ENCODE measurements around the gene ALK.

The ALK gene

GRCh38 chr2:29420999-29421782, 500.2 kb downstream of the ALK start:
- Histone ChIP-seq H3K9me3 (ENCODE audit: control insufficient read depth, insufficient read depth, low read length) (no peaks in the 10 kb centered on the region), H3K9ac (ENCODE audit: low read depth, low read length) (no peak overlapping the region), H3K36me3 (ENCODE audit: insufficient read depth, low read length) (no peaks in the 10 kb centered on the region), H3K4me1 (ENCODE audit: insufficient read depth, low read length) (no peaks in the 10 kb centered on the region)

GRCh38 chr2:29420464-29420863, 500.9 kb downstream of the ALK start:
- Histone ChIP-seq H3K9me3 (ENCODE audit: control insufficient read depth, insufficient read depth, low read length) (no peaks in the 10 kb centered on the region), H3K4me1 (ENCODE audit: insufficient read depth, low read length) (no peaks in the 10 kb centered on the region), H3K36me3 (ENCODE audit: insufficient read depth, low read length) (no peaks in the 10 kb centered on the region), H3K9ac (ENCODE audit: low read depth, low read length) (no peak overlapping the region)

DNA sequence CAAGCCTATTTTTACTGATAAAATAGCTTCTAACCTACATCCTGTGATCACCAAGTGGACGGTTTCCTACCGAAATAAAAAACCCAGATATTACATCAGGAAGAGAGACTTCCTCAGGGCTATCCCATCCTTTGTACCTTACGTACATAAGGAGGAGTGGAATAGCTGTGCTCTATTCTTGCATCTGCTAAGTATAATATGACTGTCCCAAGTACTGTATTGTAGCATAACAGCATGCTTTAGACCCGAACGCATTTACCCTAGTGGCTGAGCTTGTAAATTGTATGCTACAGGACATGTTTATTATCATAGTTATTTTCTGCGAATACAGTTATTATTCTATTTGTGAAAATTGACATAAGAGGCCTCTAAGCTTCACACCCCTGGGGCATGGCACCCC, 503.8 kb downstream of the ALK start:
- Histone ChIP-seq H3K36me3 (ENCODE audit: insufficient read depth, low read length) (no peaks in the 10 kb centered on the region), H3K4me1 (ENCODE audit: insufficient read depth, low read length) (no peaks in the 10 kb centered on the region), H3K9me3 (ENCODE audit: control insufficient read depth, insufficient read depth, low read length) (no peaks in the 10 kb centered on the region), H3K9ac (ENCODE audit: low read depth, low read length) (no peak overlapping the region)

DNA sequence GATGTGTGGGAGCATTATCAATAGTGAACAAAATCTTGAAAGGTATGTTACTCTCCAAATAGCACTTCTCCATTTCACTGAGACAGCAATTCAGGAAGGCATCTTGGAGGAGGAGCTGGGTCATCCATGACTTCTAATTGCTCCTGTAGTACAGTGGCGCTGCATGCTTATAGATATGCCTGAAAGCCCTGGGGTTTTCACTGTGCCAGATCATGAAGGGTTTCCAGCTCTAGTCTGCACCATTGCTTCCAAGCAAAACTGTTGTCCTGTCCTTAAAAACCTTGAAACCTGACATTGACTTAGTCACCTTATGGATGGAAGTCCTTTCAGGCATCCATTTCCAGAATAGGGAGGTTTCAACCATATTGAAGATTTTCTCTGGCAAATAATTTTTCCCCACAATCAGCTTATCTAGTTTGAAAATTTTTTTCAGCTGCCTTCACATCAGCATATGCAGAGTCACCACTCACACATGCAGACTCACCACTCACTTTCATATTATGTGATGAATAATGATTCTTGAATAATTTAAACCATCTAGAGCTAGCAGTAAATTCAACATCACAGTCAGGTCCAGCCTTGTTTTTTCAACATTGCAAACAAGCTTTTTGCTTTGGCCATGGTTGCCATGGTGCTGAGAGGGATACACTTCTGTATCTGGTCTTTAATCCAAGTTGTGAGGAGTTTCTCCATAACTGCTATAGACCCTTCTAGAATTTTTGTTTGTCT, 509.0 kb downstream of the ALK start:
- H3K36me3 ChIP-seq (ENCODE audit: insufficient read depth, low read length) = no peaks in the 10 kb centered on the region
- H3K9ac ChIP-seq (ENCODE audit: low read depth, low read length) = no peak overlapping the region

GRCh38 chr2:29405707-29406106, 515.7 kb downstream of the ALK start:
- Histone ChIP-seq H3K9ac (ENCODE audit: low read depth, low read length) (no peak overlapping the region), H3K36me3 (ENCODE audit: insufficient read depth, low read length) (no peaks in the 10 kb centered on the region), H3K4me1 (ENCODE audit: insufficient read depth, low read length) (no peaks in the 10 kb centered on the region), H3K9me3 (ENCODE audit: control insufficient read depth, insufficient read depth, low read length) (no peaks in the 10 kb centered on the region)

More for the DNA sequence above, 509.0 kb downstream of the ALK start:
- Histone ChIP-seq H3K9me3 (ENCODE audit: control insufficient read depth, insufficient read depth, low read length) (no peaks in the 10 kb centered on the region), H3K4me1 (ENCODE audit: insufficient read depth, low read length) (no peaks in the 10 kb centered on the region)

DNA sequence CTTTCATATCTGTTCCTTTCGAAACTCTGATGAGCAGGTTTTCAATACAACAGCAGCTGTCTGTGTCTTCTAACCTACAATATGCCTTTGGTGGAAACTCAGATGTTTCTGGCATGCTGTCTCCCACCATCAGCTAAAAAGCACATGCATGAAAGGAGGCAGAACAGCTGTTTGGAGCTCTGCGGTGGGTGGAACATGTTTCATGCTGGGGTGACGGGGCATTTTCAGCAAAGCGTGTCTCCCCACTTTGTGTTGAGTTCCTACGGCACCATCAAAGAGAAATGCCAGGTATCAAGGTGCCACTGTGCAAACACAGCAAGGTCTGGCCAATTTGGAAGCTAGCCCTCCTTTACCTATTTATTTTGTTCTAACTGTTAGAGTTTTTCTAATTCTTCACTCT, 516.1 kb downstream of the ALK start:
- no peaks in the 10 kb centered on the region for H3K36me3 ChIP-seq (ENCODE audit: insufficient read depth, low read length)
- no peak overlapping the region for H3K9ac ChIP-seq (ENCODE audit: low read depth, low read length)
- H3K9me3 ChIP-seq (ENCODE audit: control insufficient read depth, insufficient read depth, low read length) = no peaks in the 10 kb centered on the region
- H3K4me1 ChIP-seq (ENCODE audit: insufficient read depth, low read length) = no peaks in the 10 kb centered on the region

GRCh38 chr2:29401994-29402393, 519.4 kb downstream of the ALK start:
- no peak overlapping the region for H3K9ac ChIP-seq (ENCODE audit: low read depth, low read length)
- no peaks in the 10 kb centered on the region for H3K36me3 ChIP-seq (ENCODE audit: insufficient read depth, low read length)
- H3K9me3 ChIP-seq (ENCODE audit: control insufficient read depth, insufficient read depth, low read length) = no peaks in the 10 kb centered on the region
- H3K4me1 ChIP-seq (ENCODE audit: insufficient read depth, low read length) = no peaks in the 10 kb centered on the region

- Histone ChIP-seq H3K4me1 (ENCODE audit: insufficient read depth, low read length) (no peaks in the 10 kb centered on the region), H3K36me3 (ENCODE audit: insufficient read depth, low read length) (no peaks in the 10 kb centered on the region), H3K9ac (ENCODE audit: low read depth, low read length) (no peak overlapping the region), H3K9me3 (ENCODE audit: control insufficient read depth, insufficient read depth, low read length) (no peaks in the 10 kb centered on the region)
Measured at GRCh38 chr2:29400930-29401653, 520.3 kb downstream of the ALK start.

DNA sequence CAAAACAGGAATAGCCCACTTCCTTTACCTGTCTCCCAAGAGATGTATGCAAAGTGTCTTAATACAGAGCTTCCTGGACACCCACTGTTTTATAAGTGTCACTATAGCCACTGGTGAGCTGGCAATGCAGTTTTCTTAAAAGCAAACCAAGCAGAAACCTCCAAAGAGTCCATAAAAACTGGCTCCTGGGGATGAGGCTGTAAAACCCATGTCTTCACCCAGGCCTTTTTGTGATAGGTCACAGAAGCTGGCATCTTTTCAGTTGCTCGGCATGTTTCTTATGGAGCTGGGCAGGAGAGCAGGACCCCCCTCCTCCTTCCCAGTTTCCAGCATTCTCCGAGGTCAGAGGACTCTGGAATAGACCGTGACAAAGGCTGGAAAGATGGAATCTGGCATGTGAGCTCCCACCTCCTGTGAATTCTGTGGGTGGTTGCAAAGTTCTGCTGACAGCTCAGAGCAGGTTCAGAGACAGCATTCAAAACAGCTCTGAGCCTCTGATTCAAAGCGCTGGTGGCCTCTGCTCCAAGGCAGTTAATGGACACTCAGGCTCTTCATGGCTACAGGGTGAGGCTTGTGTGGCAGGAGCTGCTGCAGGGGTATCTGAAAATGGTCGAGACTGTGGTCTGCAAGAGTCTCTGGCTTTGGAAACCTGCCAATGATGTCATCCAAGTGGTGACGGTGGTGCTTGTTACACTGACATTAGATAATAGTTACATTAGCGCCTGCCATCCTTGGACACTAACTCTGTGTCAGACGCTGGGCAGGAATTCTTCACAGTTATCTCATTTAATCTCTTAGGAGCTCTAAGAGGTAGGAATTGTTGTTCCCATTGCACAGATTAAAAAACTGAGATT, 522.8 kb downstream of the ALK start:
- Histone ChIP-seq H3K9me3 (ENCODE audit: control insufficient read depth, insufficient read depth, low read length) (no peaks in the 10 kb centered on the region), H3K4me1 (ENCODE audit: insufficient read depth, low read length) (no peaks in the 10 kb centered on the region), H3K9ac (ENCODE audit: low read depth, low read length) (no peak overlapping the region), H3K36me3 (ENCODE audit: insufficient read depth, low read length) (no peaks in the 10 kb centered on the region)

- Histone ChIP-seq H3K36me3 (ENCODE audit: insufficient read depth, low read length) (no peaks in the 10 kb centered on the region), H3K4me1 (ENCODE audit: insufficient read depth, low read length) (no peaks in the 10 kb centered on the region), H3K9ac (ENCODE audit: low read depth, low read length) (no peak overlapping the region), H3K9me3 (ENCODE audit: control insufficient read depth, insufficient read depth, low read length) (no peaks in the 10 kb centered on the region)
Measured at GRCh38 chr2:29397713-29398112, 523.7 kb downstream of the ALK start.

- Histone ChIP-seq H3K36me3 (ENCODE audit: insufficient read depth, low read length) (no peaks in the 10 kb centered on the region), H3K9ac (ENCODE audit: low read depth, low read length) (no peak overlapping the region), H3K9me3 (ENCODE audit: control insufficient read depth, insufficient read depth, low read length) (no peaks in the 10 kb centered on the region), H3K4me1 (ENCODE audit: insufficient read depth, low read length) (no peaks in the 10 kb centered on the region)
Measured at GRCh38 chr2:29397039-29397438, 524.3 kb downstream of the ALK start.

DNA sequence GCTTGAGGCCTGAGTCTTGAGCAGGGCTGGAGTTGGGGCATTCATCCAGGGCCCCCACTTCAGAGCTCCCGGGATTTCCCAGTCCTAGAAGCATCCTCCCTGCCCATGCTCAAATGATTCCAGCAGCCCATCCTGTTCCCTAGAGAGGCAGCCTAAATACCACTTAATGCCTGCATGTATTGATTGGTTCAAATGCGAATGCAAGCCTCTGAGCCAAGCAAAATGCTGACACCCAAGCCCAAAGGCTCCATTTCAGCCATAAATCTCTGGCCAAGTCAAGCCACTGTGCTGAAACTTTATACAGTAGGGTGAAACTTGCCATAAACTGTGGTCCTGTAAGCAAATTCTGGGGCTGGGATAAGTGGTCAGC, 526.4 kb downstream of the ALK start:
- H3K9ac ChIP-seq (ENCODE audit: low read depth, low read length) = no peak overlapping the region
- no peaks in the 10 kb centered on the region for H3K36me3 ChIP-seq (ENCODE audit: insufficient read depth, low read length)
- no peaks in the 10 kb centered on the region for H3K9me3 ChIP-seq (ENCODE audit: control insufficient read depth, insufficient read depth, low read length)
- no peaks in the 10 kb centered on the region for H3K4me1 ChIP-seq (ENCODE audit: insufficient read depth, low read length)

- Histone ChIP-seq H3K36me3 (ENCODE audit: insufficient read depth, low read length) (no peaks in the 10 kb centered on the region), H3K9me3 (ENCODE audit: control insufficient read depth, insufficient read depth, low read length) (no peaks in the 10 kb centered on the region), H3K4me1 (ENCODE audit: insufficient read depth, low read length) (no peaks in the 10 kb centered on the region), H3K9ac (ENCODE audit: low read depth, low read length) (no peak overlapping the region)
Measured at GRCh38 chr2:29394311-29394980, 526.9 kb downstream of the ALK start.

DNA sequence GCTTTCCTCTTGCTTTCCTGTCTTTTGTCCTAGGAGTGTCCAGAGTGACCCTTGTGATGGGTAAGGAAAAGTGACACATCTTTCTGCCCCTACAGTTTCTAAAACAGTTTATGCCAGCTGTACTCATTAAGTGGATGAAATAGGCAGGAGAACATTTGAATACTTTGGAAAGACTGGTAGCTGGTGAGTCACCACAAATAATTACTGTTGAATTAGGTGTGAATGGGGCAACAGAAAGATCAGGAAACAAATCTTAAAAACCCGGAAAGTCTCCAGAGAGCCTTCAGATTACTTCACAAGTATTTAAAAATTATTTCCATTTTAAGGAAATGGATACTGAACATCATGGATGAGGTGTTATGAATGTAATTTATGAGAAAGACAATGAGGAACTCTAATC, 527.7 kb downstream of the ALK start:
- Histone ChIP-seq H3K9me3 (ENCODE audit: control insufficient read depth, insufficient read depth, low read length) (no peaks in the 10 kb centered on the region), H3K9ac (ENCODE audit: low read depth, low read length) (no peak overlapping the region)

More for the DNA sequence above, 527.7 kb downstream of the ALK start:
- Histone ChIP-seq H3K36me3 (ENCODE audit: insufficient read depth, low read length) (no peaks in the 10 kb centered on the region), H3K4me1 (ENCODE audit: insufficient read depth, low read length) (no peaks in the 10 kb centered on the region)
